Right ventricle myocardium inferior (tissue), 1 donor: Measurements from ENCODE around the gene LMNA. TPM values are rescaled to one million over a fixed set of nuclear protein-coding genes. Genes with fewer than 3 reads are reported as not detected.

Experiments used
- ATAC-seq: fragments of 200-7000 bp; cut with Tn5 transposase; one replicate; pipeline ENCODE4 v1.9.1; 2020; ENCODE audit warnings: mild to moderate bottlenecking, moderate library complexity
- DNase-seq: peaks from one replicate; pipeline ENCODE4 v3.0.0; 2021; ENCODE audit errors: missing footprints
- intact Hi-C: fragments of 100-400 bp; cut with DNase I; formaldehyde crosslinking; loops from one replicate; pipeline ENCODE4 v1.11.0; 2022
- total RNA-seq: library from RNA; stranded (reverse); fragmentation: NEBNext Ultra II Directional; extraction: Animal tissue kit (Norgen Biotek cat#: 25700); gene quantifications from one replicate; pipeline ENCODE4 v1.2.1, GENCODE V29; 2021
- donor health status: DM: no; HTN: yes; CAD: no; lungs with severe emphysema.

The LMNA gene
- total RNA-seq, 1 donor from 2014 or later = 288 TPM

DNA sequence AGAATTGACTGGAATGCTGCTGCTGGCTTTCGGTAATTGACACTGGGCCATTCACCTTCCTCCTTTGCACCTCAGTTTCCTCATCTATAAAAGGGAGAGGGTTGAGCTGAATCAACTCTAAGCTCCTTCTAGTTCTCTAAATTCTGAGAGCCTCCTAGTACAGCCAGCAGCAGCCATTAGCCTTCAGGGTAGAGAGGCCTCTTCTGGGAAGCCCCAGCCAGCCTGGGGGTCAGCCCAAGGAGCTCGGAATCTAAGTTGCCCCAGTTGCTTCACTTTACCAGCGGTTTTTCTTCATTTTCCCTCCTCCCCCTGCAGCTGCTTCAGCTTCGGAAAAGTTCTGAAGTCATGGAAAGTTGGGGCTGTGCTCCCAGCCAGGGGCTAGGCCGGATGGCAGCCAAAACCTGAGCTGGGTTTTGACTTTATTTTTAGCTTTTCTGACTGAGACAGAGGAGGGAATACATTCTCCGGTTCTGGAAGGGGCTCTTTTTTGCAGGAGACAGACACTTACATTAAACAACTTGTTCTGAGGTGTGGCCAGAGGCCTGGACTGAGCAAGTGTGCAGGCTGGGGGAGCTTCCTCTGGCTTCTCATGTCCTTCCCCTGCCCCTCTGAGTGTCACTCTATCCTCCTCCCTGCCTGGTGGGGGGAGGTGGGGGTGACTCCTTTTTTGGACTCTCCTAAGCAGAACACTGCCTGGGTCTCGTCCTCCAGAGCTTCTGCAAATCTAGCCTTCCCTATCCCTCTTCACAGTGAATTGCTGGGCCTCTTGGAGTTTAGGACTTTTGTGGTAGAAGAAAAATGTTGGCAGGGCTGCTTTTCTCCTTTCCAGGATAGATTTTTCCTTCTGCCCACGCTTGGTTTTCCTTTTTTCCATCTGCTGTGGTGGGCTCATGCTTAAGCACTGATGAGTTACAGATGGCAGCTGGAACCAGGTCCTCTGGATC is 14.4 kb downstream of the LMNA start:
- peak; percentile 14 for ATAC-seq
- intact Hi-C loops = loop anchor here (10.0 kb wide), 1 partner anchor 536 kb away; no protein-coding TSS in a partner anchor
- DNase-seq = peak; percentile 67

DNA sequence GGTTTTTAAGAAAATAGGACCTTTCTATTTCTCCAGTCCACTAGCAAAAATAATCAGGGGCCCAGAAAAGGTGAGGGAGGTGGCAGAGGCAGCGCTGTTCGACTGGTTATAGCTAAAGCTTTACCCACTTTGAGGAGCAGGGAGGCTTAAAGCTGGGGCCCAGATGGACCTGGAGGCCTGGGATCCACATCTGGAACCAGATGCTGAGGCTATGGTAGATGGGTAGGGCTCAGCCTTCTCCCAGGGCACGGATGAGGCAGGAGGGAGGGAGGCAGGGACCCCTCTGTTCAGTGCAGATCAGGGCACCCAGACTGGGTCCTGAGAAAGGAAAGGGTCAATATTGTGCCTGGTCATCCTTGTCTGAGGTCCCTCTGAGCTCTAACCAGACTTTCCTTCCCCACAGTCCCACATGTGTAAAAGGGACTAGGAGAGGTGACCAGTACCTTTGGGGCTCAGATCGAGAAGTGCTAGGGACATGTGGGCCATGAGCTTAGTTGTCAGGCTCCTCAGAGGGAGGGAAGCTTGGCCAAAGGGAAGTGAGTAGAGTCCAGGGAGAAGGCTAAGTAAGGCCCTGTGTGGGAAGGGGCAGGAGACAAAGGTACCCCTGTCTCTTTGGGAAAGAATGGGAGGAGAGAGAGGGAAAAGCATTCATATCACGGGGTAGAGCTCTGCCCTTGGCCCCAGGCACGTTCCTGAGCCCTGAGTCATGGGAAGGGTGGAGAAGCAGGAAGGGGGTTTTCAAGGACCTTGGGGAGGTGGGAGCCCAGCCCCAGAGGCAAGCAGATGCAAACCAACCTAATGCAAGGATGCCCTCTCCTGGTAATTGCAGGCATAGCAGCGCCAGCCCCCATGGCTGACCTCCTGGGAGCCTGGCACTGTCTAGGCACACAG is 15.4 kb downstream of the LMNA start:
- ATAC-seq (peak; percentile 54), DNase-seq (peak; percentile 87)
- intact Hi-C loops = loop anchor here (1.0 to 10.0 kb wide), 4 partner anchors 34 to 535 kb away; no protein-coding TSS in a partner anchor

- no peak for DNase-seq
- no peak for ATAC-seq
- intact Hi-C loops = loop anchor here (1.0 to 10.0 kb wide), 3 partner anchors 34 to 194 kb away; no protein-coding TSS in a partner anchor
Observed at GRCh38 chr1:156130578-156130942, 16.0 kb downstream of the LMNA start.

- intact Hi-C loops = loop anchor here (10.0 kb wide), 1 partner anchor 190 kb away; no protein-coding TSS in a partner anchor
- DNase-seq (no peak), ATAC-seq (no peak)
Observed at GRCh38 chr1:156134716-156135435, 20.4 kb downstream of the LMNA start.

GRCh38 chr1:156135930-156136871 is 21.7 kb downstream of the LMNA start:
- DNase-seq (no peak), ATAC-seq (no peak)
- intact Hi-C loops = loop anchor here (10.0 kb wide), 1 partner anchor 189 kb away; no protein-coding TSS in a partner anchor

- intact Hi-C loops = loop anchor here (10.0 kb wide), 1 partner anchor 188 kb away; no protein-coding TSS in a partner anchor
- ATAC-seq (no peak), DNase-seq (no peak)
Observed at GRCh38 chr1:156136970-156137483, 22.5 kb downstream of the LMNA start.

- ATAC-seq (no peak), DNase-seq (no peak)
- intact Hi-C loops = loop anchor here (10.0 kb wide), 1 partner anchor 186 kb away; no protein-coding TSS in a partner anchor
Observed at GRCh38 chr1:156138458-156138867, 24.0 kb downstream of the LMNA start.

DNA sequence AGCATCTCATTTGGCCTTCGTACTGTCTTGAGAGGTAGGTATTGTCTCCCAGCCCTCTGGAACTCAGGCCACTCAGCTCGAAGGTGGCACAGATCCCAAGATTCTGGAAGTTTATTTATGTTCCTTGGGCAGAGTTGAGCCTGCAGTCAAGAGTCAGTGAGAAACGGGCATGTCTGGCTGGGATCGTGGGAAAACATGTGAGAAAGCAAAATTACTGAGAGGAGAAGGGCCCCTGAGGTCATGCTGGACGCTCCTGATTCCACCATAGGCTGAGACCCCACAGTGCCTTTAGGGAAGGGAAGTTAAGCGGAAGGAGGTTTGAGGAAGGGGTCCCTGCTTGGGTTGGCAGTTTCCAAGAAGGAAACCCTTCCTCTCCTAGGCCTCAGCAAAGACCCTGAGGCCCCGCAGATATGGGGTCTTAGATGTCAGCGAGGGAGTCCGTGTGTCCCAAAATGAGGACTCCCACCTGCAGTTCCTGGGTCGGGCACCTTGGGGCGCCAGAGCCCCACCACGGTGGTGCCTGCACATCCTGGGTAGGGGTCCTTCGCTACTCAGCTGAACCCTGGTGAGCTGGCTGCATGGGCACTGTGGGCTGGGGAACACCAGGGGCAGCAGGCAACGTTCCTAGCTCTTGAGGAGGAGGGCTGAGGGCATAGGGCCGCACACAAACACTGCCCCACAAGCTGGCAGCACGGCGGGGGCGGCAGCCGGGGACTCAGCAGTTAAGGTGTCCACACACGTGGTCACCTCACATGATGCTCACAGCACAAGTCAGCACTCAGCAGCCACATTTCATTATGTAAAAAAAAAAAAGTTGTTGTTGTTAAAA is 26.6 kb downstream of the LMNA start:
- DNase-seq (no peak), ATAC-seq (peak; percentile 40)
- intact Hi-C loops = no loop called here

GRCh38 chr1:156143765-156144489 is 29.4 kb downstream of the LMNA start:
- ATAC-seq (no peak), DNase-seq (no peak)
- intact Hi-C loops = no loop called here

GRCh38 chr1:156144742-156145141 is 30.2 kb downstream of the LMNA start:
- ATAC-seq = no peak

GRCh38 chr1:156145650-156146019 is 31.1 kb downstream of the LMNA start:
- DNase-seq = no peak
- intact Hi-C loops = loop anchor here (1.0 kb wide), 1 partner anchor 80 kb away; no protein-coding TSS in a partner anchor
- no peak for ATAC-seq

More at GRCh38 chr1:156144742-156145141, 30.2 kb downstream of the LMNA start:
- intact Hi-C loops = no loop called here
- DNase-seq = no peak

- intact Hi-C loops = loop anchor here (1.0 kb wide), 1 partner anchor 79 kb away; no protein-coding TSS in a partner anchor
- ATAC-seq = peak; percentile 68
- DNase-seq = peak; percentile 78
Observed at GRCh38 chr1:156146020-156146768, 31.7 kb downstream of the LMNA start.

DNA sequence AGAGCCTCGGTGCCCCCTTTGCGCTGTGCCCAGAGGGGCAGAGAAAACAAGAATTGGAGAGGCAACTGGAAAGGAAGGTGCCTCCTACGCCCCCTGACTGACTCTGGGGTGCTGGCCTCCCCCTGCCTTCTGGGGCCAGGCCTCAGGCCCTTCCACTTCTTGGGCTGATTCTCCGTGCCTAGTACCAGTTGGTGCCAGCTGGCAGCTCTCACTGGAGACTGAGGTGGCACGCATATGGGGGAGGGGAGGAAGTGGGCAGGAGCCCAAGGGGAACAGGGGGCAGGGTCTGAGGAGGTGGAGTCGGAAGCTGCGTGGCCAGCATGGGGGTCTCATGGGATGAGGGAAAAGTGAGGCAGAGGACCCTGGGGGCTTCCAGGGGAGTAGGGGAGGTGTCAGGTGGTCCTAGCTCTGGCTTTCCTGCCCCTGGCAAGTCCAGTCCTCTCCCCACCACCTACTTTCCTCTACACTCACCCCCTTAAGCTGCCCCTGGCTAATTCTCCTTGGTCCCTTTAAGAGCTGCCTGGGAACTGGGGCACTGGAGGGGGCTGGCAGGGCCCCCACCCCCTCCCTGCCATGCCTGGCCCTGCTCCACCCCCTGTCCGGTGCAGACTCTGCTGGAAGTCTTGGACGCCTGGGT is 32.4 kb downstream of the LMNA start:
- no peak for DNase-seq
- ATAC-seq = no peak
- intact Hi-C loops = loop anchor here (1.0 kb wide), 1 partner anchor 78 kb away; no protein-coding TSS in a partner anchor

DNA sequence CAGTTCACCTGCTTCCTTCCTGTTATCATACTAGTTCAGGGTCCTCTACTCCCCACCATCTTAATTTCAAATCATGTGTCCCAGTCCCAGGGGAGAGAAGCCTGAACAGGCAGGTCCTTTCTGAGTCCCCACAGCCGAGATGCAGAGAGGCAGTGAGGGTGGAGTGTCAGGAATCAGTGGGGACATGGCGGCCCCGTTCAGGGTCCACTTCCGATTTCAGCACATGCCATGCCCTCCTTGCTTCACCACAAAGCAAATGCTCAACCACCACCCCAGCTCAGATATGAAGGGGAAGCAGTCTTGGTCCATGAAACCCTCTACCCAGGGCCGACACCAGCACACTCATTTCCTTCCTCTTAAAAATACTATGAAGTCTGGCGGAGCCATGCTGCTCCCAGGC is 33.7 kb downstream of the LMNA start:
- intact Hi-C loops = no loop called here
- ATAC-seq = no peak
- no peak for DNase-seq
